Stimulated activated naive CD8-positive, alpha-beta T cell treated with anti-CD3 and anti-CD28 coated beads, Interleukin-15, Interleukin-2, amounts not matched to agents 100 U/mL and 50 U/mL, for 24 hours (primary cell): Measurements from ENCODE around the gene COQ9.
A peak's percentile ranks its signal among the peaks of the same experiment; 100 is the strongest.
"Not testable (repeated sequence)": the region's sequence is repeated elsewhere in the genome, so short reads cannot be mapped to it uniquely, and the experiment has no call there.

Experiments
- ATAC-seq: fragments of 150-1000 bp; cut with Tn5 transposase; one replicate; pipeline ENCODE4 v1.10.0; 2021
- DNase-seq: peaks from one replicate; pipeline ENCODE4 v3.0.0; 2021

The COQ9 gene

GRCh38 chr16:57426356-57426755 lies 20.9 kb upstream of the COQ9 start:
- DNase-seq (no peak), ATAC-seq (no peak)

DNA sequence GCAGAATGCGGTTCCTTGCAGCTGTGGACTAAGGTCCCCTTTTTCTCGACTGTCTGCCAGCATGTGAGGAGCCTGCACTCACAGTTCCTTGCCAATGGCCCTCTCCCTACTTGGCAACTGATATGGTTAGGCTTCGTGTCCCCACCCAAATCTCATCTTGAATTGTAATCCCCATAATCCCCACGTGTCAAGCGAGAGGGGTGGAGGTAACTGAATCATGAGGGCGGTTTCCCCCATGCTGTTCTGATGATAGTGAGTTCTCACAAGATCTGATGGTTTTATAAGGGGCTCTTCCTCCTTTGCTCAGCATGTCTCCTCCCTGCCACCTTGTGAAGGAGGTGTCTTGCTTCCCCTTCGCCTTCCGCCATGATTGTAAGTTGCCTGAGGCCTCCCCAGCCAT lies 20.0 kb upstream of the COQ9 start:
- DNase-seq (no peak), ATAC-seq (no peak)

GRCh38 chr16:57427824-57428223 lies 19.5 kb upstream of the COQ9 start:
- DNase-seq: no peak
- no peak for ATAC-seq

- ATAC-seq: no peak
- DNase-seq: no peak
Measured at GRCh38 chr16:57430955-57431354, 16.3 kb upstream of the COQ9 start.

DNA sequence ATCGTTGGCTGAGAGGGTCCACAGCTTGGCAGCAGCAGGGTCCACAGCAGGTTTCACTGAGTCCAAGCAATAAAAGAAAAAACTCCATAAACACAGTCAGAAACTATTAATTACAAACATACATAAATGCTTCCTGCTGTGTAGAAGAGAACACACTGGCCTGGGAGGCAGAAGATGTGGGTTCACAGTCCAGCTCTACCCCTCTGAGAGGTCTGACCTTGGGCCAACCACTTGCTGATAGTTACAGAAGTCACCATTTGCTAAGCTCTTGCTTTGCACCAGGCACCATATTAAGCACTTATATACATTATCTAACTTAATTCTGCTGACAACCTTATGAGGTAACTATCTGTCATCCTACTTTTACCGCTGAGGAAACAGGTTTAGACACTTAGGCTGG lies 14.8 kb upstream of the COQ9 start:
- DNase-seq (no peak), ATAC-seq (no peak)

DNA sequence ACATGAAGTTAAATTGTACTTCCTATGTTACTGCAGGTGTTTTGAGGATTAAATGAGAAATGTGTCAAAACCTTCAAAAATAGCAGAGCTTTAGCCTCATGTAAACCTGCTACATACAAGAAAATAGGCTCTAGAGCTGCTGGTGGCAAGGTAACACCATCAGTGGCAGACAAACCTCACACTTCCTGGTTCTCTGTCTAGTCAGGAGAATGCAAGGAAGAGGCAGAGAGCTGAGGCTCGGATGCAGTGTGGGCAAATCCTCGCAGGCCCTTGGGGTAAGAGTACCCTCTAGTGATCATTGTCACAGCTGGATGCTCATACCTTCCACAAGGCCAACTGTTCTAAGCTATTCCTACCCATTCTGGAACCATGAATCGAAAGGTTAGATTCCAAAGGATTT lies 14.3 kb upstream of the COQ9 start:
- ATAC-seq (no peak), DNase-seq (no peak)

DNA sequence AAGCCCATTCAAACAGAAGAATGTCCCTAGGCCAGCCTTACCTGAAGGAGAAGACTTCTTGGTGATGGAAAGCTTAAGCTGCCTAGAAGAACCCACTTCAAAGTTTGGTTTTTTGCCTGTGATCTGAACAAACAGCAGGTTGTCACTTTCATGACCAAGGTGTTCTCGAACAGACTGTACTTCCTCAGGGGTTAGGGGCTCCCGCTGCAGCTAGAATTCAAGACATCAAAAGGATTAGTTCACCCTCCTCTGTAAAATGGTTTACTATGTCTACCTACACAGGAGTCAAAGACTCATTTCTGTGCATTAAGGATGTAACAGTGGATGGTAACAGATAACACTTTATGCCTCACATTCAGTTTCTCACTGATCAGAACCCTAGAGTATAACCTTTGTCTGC lies 13.3 kb upstream of the COQ9 start:
- no peak for ATAC-seq
- no peak for DNase-seq

- DNase-seq (no peak), ATAC-seq (no peak)
Measured at GRCh38 chr16:57435838-57436237, 11.4 kb upstream of the COQ9 start.

DNA sequence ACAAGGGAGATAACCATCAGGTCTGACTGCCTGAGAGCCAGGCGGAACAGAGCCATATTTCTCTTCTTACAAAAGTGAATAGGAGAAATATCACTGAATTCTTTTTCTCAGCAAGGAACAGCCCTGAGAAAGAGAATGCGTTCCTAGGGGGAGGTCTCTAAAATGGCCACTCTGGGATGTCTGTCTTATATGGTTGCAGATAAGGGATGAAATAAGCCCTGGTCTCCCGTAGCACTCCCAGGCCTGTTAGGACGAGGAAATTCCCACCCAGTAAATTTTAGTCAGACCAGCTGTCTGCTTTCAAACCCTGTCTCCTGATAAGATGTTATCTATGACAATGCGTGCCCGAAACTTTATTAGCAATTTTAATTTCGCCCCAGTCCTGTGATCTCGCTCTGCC lies 7.3 kb upstream of the COQ9 start:
- DNase-seq, ATAC-seq: not testable (repeated sequence)

GRCh38 chr16:57440551-57440950 lies 6.7 kb upstream of the COQ9 start:
- not testable (repeated sequence) for ATAC-seq, DNase-seq

DNA sequence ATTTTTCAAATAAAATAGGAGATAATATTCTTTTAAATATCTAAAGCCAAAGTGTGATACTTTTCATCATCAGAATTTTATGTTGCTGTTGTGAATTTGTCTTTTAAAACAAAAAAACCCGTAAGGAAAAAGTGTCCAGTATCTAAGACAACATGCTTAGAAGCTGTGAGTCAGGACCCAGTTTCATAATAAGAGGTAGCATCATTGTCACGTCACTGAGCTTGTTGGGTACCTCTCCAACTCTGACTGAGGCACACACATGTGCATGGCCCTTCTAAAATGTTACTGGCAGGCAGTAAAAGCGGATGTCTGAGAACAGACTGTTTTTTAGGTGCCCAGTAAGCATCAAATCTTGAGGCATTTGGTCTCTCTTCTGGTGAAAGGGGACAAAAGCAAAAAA lies 2.6 kb upstream of the COQ9 start:
- no peak for DNase-seq
- no peak for ATAC-seq

DNA sequence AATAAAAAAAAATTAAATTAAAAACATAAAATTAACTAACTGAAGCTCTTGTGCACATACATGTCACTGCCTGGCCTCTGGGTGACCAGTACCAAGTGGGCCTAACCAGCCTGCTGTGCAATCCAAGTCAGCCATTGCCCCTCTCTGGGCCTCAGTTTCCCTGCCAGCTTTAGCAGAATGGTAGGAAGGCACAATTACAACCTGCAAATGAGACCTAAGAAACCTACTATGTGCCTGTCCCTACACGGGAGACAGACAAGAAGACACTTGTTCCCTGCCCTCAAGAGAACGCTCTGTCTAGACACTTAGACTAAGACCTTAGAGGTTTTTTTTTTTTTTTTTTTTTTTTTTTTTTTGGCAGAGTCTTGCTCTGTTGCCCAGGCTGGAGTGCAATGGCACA lies 1.8 kb upstream of the COQ9 start:
- DNase-seq: no peak
- no peak for ATAC-seq

GRCh38 chr16:57446531-57447185 lies 621 bp upstream of the COQ9 start:
- DNase-seq (peak; percentile 36), ATAC-seq (peak; percentile 19)

GRCh38 chr16:57452021-57452420 lies 4.7 kb downstream of the COQ9 start:
- DNase-seq: no peak
- ATAC-seq: no peak

DNA sequence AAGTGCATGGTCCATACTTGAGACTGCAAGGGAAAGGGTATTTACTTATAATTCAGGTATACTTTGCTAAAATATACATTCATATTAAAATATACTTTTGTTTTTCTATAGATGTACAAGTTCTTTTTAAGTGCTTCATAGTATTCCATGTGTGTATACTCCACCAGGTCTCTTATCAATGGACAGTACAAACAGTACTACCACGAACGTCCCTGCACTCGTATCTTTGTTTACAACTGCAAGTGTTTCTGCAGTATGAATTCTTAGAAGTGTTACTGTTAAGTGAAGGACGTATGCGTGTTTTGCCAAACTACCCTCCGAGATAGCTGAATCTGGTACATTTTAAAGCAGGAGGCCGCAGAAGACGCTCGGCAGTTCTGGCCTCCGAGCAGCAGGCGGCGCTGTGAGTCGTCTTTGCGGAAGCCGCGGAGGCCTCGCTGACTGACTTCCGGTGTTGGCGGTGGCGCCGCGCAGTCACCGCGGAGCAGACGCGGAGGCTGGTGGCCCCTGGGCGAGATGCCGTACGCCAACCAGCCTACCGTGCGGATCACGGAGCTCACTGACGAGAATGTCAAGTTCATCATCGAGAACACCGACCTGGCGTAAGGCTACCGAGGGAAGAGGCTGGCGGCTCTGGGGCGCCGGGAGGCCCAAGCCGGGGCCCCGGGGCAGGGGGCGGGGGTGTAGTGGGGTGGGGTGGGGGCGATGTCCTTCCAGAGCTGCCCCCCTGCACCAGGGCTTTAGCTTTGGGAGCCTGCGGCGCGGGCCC lies 15.1 kb downstream of the COQ9 start, which contains the start of gene POLR2C:
Gene POLR2C (plus strand): TSS at position 471 of the 769 bp plus-strand sequence. CDS start 46 bp downstream, at position 517.
- ATAC-seq (peak; percentile 93), DNase-seq (peak; percentile 96)

DNA sequence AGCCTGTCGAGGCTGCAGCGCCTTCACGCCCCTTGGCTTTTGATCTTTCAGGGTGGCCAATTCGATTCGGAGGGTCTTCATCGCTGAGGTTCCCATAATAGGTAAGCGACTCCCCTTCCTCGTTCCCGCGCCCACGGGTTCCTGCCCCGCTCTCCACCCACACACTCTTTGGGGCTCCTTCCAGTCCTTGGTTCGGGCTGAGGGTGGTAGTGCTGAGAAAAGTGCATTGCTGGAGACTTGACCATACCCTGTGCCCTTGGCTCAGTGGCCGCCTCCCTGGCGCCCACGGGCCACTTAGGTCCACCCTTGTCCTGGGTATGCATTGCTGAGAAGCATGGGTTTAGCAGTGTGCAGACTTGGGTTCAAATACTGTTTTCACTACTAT lies 15.7 kb downstream of the COQ9 start:
- peak; percentile 3 for ATAC-seq
- peak; percentile 19 for DNase-seq

- DNase-seq (no peak), ATAC-seq (no peak)
Measured at GRCh38 chr16:57464523-57464922, 17.2 kb downstream of the COQ9 start.

DNA sequence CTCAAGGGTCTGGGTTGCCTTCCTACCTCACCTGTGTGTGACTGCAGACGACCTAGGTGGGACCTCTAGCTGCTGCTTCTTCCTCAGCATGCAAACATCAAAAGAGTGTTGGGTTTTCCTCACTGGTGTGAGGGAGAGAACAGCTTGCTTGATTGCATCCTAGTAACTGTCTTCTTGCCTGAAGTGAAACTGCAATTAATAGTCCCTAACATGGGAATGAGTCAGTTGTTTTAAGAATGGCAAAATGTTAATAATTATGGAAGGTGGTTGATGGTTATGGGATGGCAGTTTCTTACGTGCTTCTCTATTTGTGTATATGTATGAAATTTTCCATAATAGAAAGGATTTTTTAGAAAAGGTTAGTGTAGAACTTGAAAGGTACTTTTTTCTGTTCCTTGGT lies 21.1 kb downstream of the COQ9 start:
- DNase-seq: no peak
- no peak for ATAC-seq

- DNase-seq (no peak), ATAC-seq (no peak)
Measured at GRCh38 chr16:57469046-57469445, 21.8 kb downstream of the COQ9 start.

DNA sequence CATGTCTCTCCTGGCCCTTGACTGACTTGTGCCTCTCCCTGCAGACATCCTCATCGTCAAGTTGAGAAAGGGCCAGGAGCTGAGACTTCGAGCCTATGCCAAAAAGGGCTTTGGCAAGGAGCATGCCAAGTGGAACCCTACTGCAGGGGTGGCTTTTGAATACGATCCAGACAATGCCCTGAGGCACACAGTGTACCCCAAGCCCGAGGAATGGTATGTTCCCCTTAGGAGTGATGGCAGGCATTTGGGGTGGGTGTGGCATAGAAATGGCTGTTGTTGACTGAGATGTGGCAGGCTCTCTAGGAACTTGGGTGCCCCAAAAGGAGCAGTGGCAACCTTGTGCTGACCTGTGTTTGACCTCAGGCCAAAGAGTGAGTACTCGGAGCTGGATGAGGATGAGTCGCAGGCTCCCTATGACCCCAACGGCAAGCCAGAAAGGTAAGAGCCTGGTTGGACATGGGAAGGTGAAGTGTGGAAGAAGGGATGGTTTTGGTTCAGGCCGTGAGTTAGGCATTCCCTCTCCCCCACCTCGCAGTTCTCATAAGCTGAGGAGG lies 22.7 kb downstream of the COQ9 start:
- ATAC-seq (no peak), DNase-seq (no peak)

DNA sequence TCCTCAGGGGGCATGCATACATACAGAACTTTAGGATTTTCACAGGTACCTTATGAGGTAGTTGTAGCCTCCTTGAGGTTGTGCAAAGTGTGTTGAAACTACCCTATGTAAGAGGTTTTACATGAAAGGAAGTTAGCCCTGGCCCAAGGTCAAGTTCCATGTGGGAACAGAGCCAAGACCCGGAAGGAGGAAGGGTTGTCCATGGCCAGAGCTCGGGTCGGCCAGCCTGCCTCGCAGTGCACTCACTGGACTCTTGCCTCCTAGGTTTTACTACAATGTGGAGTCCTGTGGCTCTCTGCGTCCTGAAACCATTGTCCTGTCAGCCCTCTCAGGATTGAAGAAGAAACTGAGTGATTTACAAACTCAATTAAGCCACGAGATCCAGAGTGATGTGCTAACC lies 23.4 kb downstream of the COQ9 start:
- ATAC-seq (no peak), DNase-seq (no peak)

DNA sequence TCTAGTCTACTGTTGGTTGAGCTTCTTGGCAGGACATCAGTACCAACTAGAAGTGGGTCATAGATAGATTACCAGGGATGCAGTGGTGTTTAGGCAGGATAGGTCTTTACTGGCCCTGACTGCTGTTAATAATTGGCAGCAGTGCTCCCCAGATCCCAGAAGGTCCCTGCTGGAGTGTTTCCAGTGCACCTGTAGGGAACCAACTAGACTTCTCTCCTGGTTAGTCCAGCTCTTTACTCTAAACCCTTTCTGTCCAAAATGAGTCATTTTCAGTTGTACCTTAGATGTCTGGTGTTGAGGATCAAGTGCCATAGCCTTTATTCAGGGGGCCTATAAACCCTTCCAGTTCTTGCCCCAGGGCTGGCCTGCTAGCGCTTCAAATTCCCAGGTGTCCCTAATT lies 23.9 kb downstream of the COQ9 start:
- ATAC-seq (no peak), DNase-seq (no peak)

DNA sequence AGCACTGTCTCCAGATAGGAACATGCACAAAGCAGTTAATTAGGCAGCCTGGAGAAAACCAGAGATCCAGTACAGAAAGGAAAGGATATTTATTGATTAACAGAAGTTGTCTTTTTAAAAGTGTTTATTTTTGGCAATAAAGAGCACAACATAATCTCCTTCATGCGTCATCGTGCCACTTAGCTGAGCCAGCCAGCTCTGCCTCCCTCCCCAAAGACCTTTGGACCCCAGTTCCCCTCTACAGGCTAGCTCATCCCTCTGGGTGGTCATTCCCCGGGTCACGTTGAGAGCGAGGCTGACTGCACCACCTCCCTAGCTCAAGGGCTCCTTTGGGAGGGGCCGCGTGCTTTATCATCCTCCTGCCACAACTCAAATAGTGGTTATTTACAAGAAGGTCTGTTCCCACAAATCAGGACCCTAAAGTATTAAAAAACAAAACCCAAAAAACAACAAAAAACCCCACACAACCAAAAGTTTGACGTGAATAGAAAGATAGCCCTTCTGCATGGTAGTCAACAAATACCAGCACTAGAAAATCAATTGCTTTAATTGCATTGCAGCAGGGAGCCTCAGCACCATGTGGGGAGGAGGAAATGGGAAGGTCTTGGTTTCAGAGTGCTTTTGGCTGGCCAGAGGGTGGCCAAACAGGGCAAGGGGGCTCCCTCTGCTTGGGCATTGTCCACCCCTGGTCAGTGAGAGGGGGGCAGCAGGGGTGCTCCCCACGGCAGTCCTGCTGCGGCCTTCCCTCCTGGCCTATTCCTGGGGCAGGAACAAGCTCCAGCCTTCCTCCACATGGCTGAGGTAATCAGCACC lies 24.8 kb downstream of the COQ9 start:
- DNase-seq: no peak
- no peak for ATAC-seq
